ENCODE results near the gene GALNT18. TPM values are rescaled to one million over a fixed set of nuclear protein-coding genes. Genes with fewer than 3 reads are reported as not detected.

Gene GALNT18
- total RNA-seq, 1 donor from 2014 or later = 22.1 TPM

GRCh38 chr11:11403763-11404725 lies 217.8 kb downstream of the GALNT18 start:
- TF ChIP-seq POLR2A (IDR thresholded peaks at IDR 0.05) (no peak), POLR2AphosphoS5 (IDR thresholded peaks at IDR 0.05; ENCODE audit: insufficient read depth in 1 of 2, low read depth in 1 of 2) (no peak), CTCF (IDR thresholded peaks at IDR 0.05) (no peak)
- H3K27me3 ChIP-seq = no peaks in the 10 kb centered on the region
- no peaks in the 10 kb centered on the region for H3K36me3 ChIP-seq
- H3K4me1 ChIP-seq = peaks cover 37% of the 10 kb centered on the region
- no peaks in the 10 kb centered on the region for H3K9me3 ChIP-seq
- no peak overlapping the region for H3K27ac ChIP-seq
- intact Hi-C loops (cut with DNase I) = no loop called here
- no peak overlapping the region for H3K4me3 ChIP-seq
- no peak for DNase-seq (ENCODE audit: extremely low spot score in 2 of 2)

GRCh38 chr11:11401960-11402535 lies 219.8 kb downstream of the GALNT18 start:
- Histone ChIP-seq H3K4me1 (peaks cover 19% of the 10 kb centered on the region), H3K9me3 (no peaks in the 10 kb centered on the region), H3K27me3 (no peaks in the 10 kb centered on the region), H3K27ac (no peak overlapping the region), H3K36me3 (no peaks in the 10 kb centered on the region), H3K4me3 (no peak overlapping the region)
- DNase-seq (ENCODE audit: extremely low spot score in 2 of 2) = no peak
- intact Hi-C loops (cut with DNase I) = no loop called here
- no peak for TF ChIP-seq CTCF (IDR thresholded peaks at IDR 0.05)
- TF ChIP-seq POLR2AphosphoS5 (IDR thresholded peaks at IDR 0.05; ENCODE audit: insufficient read depth in 1 of 2, low read depth in 1 of 2) = no peak
- TF ChIP-seq POLR2A (IDR thresholded peaks at IDR 0.05) = no peak

GRCh38 chr11:11400635-11401232 lies 221.1 kb downstream of the GALNT18 start:
- DNase-seq (ENCODE audit: extremely low spot score in 2 of 2) = no peak
- Histone ChIP-seq H3K4me3 (no peak overlapping the region), H3K4me1 (peaks cover 21% of the 10 kb centered on the region), H3K27ac (no peak overlapping the region), H3K27me3 (no peaks in the 10 kb centered on the region), H3K9me3 (no peaks in the 10 kb centered on the region), H3K36me3 (no peaks in the 10 kb centered on the region)
- TF ChIP-seq POLR2AphosphoS5 (IDR thresholded peaks at IDR 0.05; ENCODE audit: insufficient read depth in 1 of 2, low read depth in 1 of 2) (no peak), POLR2A (IDR thresholded peaks at IDR 0.05) (no peak), CTCF (IDR thresholded peaks at IDR 0.05) (no peak)
- intact Hi-C loops (cut with DNase I) = no loop called here

- H3K36me3 ChIP-seq = no peaks in the 10 kb centered on the region
- no peak overlapping the region for H3K27ac ChIP-seq
- TF ChIP-seq POLR2A (IDR thresholded peaks at IDR 0.05) (no peak), CTCF (IDR thresholded peaks at IDR 0.05) (no peak), POLR2AphosphoS5 (IDR thresholded peaks at IDR 0.05; ENCODE audit: insufficient read depth in 1 of 2, low read depth in 1 of 2) (no peak)
- H3K9me3 ChIP-seq = no peaks in the 10 kb centered on the region
- no peak for DNase-seq (ENCODE audit: extremely low spot score in 2 of 2)
- no peaks in the 10 kb centered on the region for H3K27me3 ChIP-seq
- peaks cover 21% of the 10 kb centered on the region for H3K4me1 ChIP-seq
- no peak overlapping the region for H3K4me3 ChIP-seq
- intact Hi-C loops (cut with DNase I) = no loop called here
Measured at GRCh38 chr11:11400121-11400520, 221.7 kb downstream of the GALNT18 start.
